D721Med (cell line): Measurements from ENCODE around the gene ALDH1A3.

ENCODE experiments used
- DNase-seq: peaks from one replicate; pipeline ENCODE4 v3.0.0; 2011; ENCODE audit warnings: low spot score; ENCODE audit not compliant: insufficient read length
- FAIRE-seq: peaks from 2 replicates; lab custom pipeline; 2011; peaks lifted over from hg19 to GRCh38; lab: Jason Lieb, UNC
- CTCF ChIP-seq: IDR thresholded peaks from 2 replicates; pipeline ENCODE4 v1.5.1; 2012; ENCODE audit warnings: mild to moderate bottlenecking, control low read depth; ENCODE audit not compliant: insufficient read depth; ENCODE audit errors: missing control alignments

ALDH1A3 gene

GRCh38 chr15:100860829-100861510 lies 18.7 kb upstream of the ALDH1A3 start:
- FAIRE-seq: no peak
- no peak for TF ChIP-seq CTCF
- DNase-seq: no peak

- no peak for DNase-seq
- no peak for FAIRE-seq
- no peak for TF ChIP-seq CTCF
Observed at GRCh38 chr15:100861511-100861991, 18.1 kb upstream of the ALDH1A3 start.

GRCh38 chr15:100862162-100862561 lies 17.5 kb upstream of the ALDH1A3 start:
- DNase-seq: no peak
- no peak for FAIRE-seq
- TF ChIP-seq CTCF: no peak

GRCh38 chr15:100863075-100863795 lies 16.4 kb upstream of the ALDH1A3 start:
- FAIRE-seq: no peak
- TF ChIP-seq CTCF: no peak
- DNase-seq: no peak

GRCh38 chr15:100863796-100864267 lies 15.8 kb upstream of the ALDH1A3 start:
- TF ChIP-seq CTCF: no peak
- FAIRE-seq: no peak

GRCh38 chr15:100866386-100867330 lies 13.0 kb upstream of the ALDH1A3 start:
- DNase-seq (no peak), FAIRE-seq (no peak)

More at GRCh38 chr15:100863796-100864267, 15.8 kb upstream of the ALDH1A3 start:
- DNase-seq: no peak

More at GRCh38 chr15:100866386-100867330, 13.0 kb upstream of the ALDH1A3 start:
- no peak for TF ChIP-seq CTCF
